ENCODE data around the gene RASAL2.

Gene RASAL2

GRCh38 chr1:178477373-178477772 is 383.5 kb downstream of the RASAL2 start:
- DNase-seq (ENCODE audit: low read depth, low spot score) = no peak
- no peak overlapping the region for H3K4me3 ChIP-seq (ENCODE audit: low read depth, low read length)
- CTCF ChIA-PET = interaction anchor here (1.2 to 8.1 kb wide), 2 partner anchors 23 to 26 kb away, joined by 4 to 65 read pairs; no protein-coding TSS in a partner anchor
- POLR2A ChIA-PET = no interaction called here
- TF ChIP-seq CTCF (IDR thresholded peaks at IDR 0.05; ENCODE audit: insufficient read depth, low read length, missing control alignments) = no peak

GRCh38 chr1:178477841-178478240 is 383.9 kb downstream of the RASAL2 start:
- no peak overlapping the region for H3K4me3 ChIP-seq (ENCODE audit: low read depth, low read length)
- TF ChIP-seq CTCF (IDR thresholded peaks at IDR 0.05; ENCODE audit: insufficient read depth, low read length, missing control alignments) = no peak
- CTCF ChIA-PET = interaction anchor here (1.0 to 4.4 kb wide), 2 partner anchors 23 to 140 kb away, joined by 3 to 25 read pairs; no protein-coding TSS in a partner anchor
- POLR2A ChIA-PET = no interaction called here
- DNase-seq (ENCODE audit: low read depth, low spot score) = no peak

- no peak for DNase-seq (ENCODE audit: low read depth, low spot score)
- ChIA-PET POLR2A (interaction anchor here (0.6 kb wide), 1 partner anchor 569 kb away, joined by 3 read pairs; no protein-coding TSS in a partner anchor), CTCF (interaction anchor here (1.1 to 11.0 kb wide), 4 partner anchors 11 to 173 kb away, joined by 3 to 125 read pairs (median 5); no protein-coding TSS in a partner anchor)
- no peak overlapping the region for H3K4me3 ChIP-seq (ENCODE audit: low read depth, low read length)
- TF ChIP-seq CTCF (IDR thresholded peaks at IDR 0.05; ENCODE audit: insufficient read depth, low read length, missing control alignments) = no peak
These were observed 389.5 kb downstream of the RASAL2 start for GRCh38 chr1:178483251-178483957.

- H3K4me3 ChIP-seq (ENCODE audit: low read depth, low read length) = no peak overlapping the region
- DNase-seq (ENCODE audit: low read depth, low spot score) = no peak
- ChIA-PET POLR2A (no interaction called here), CTCF (interaction anchor here (1.0 to 11.0 kb wide), 2 partner anchors 15 to 44 kb away, joined by 3 to 125 read pairs; no protein-coding TSS in a partner anchor)
- no peak for TF ChIP-seq CTCF (IDR thresholded peaks at IDR 0.05; ENCODE audit: insufficient read depth, low read length, missing control alignments)
These were observed 390.9 kb downstream of the RASAL2 start for GRCh38 chr1:178484698-178485225.

DNA sequence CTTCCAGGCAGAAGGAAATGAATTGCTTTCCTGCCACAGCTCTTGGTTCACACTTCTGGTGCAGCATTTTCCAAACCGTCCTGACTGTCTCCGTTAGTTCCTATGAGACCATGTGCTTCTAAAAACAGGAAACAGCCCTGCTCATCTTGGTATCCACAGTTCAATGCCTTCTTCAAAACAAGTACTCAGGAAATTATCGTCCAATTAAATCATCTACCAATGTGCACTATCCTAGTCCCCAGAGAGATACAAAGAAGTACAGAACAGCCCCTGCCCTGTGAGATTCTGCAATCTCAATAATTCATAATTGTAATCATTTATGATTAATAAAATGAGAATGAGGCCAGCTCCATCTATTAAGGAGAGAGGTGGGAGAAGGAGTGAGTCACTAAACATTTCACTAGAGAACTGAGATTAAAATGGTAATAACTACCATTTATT is 391.7 kb downstream of the RASAL2 start:
- ChIA-PET CTCF (interaction anchor here (1.0 to 11.0 kb wide), 2 partner anchors 13 to 15 kb away, joined by 3 to 125 read pairs; no protein-coding TSS in a partner anchor), POLR2A (interaction anchor here (0.6 kb wide), 1 partner anchor 488 kb away, joined by 4 read pairs; no protein-coding TSS in a partner anchor)
- no peak overlapping the region for H3K4me3 ChIP-seq (ENCODE audit: low read depth, low read length)
- TF ChIP-seq CTCF (IDR thresholded peaks at IDR 0.05; ENCODE audit: insufficient read depth, low read length, missing control alignments) = no peak
- DNase-seq (ENCODE audit: low read depth, low spot score) = no peak
